GM23338 (cell line): Measurements from ENCODE around the gene LCN12. TPM values are rescaled to one million over a fixed set of nuclear protein-coding genes. Genes with fewer than 3 reads are reported as not detected.

Experiments
- ATAC-seq: fragments of 200-7000 bp; cut with Tn5 transposase; 3 replicates; pipeline ENCODE4 v1.9.1; 2020
- DNase-seq: peaks from one replicate; pipeline ENCODE4 v3.0.0-alpha.2; 2015; ENCODE audit warnings: low spot score
- H2AFZ ChIP-seq: fragments of 200-600 bp; sonication (generic); 2 replicates; pipeline ENCODE4 v1.8.0; 2016; ENCODE audit warnings: antibody characterized with exemption, mild to moderate bottlenecking, moderate library complexity
- H3F3A ChIP-seq: fragments of 200-600 bp; sonication (generic); replicated peaks from 2 replicates; pipeline ENCODE4 v1.8.0; 2017; ENCODE audit warnings: antibody characterized with exemption, mixed run types, low read depth
- H3K27ac ChIP-seq: fragments of 200-600 bp; sonication (generic); 2 replicates; pipeline ENCODE4 v1.6.1; 2016; ENCODE audit warnings: low read depth
- H3K27me3 ChIP-seq: fragments of 200-600 bp; sonication (generic); 2 replicates; pipeline ENCODE4 v1.8.0; 2016; ENCODE audit warnings: mild to moderate bottlenecking, mixed run types, moderate library complexity; ENCODE audit not compliant: insufficient read depth
- H3K36me3 ChIP-seq: fragments of 200-600 bp; sonication (generic); 2 replicates; pipeline ENCODE4 v1.8.0; 2016; ENCODE audit warnings: mild to moderate bottlenecking; ENCODE audit not compliant: insufficient read depth
- H3K4me1 ChIP-seq: fragments of 200-600 bp; sonication (generic); 2 replicates; pipeline ENCODE4 v1.8.0; 2016; ENCODE audit warnings: mild to moderate bottlenecking, moderate library complexity; ENCODE audit not compliant: insufficient read depth
- H3K4me2 ChIP-seq: fragments of 200-600 bp; sonication (generic); 2 replicates; pipeline ENCODE4 v1.7.1; 2017; ENCODE audit warnings: mixed run types
- H3K4me3 ChIP-seq: fragments of 200-600 bp; sonication (generic); 2 replicates; pipeline ENCODE4 v1.6.1; 2016; ENCODE audit warnings: mixed run types
- H3K79me2 ChIP-seq: fragments of 200-600 bp; sonication (generic); replicated peaks from 2 replicates; pipeline ENCODE4 v1.8.0; 2017; ENCODE audit warnings: mild to moderate bottlenecking; ENCODE audit not compliant: insufficient read depth
- H3K9me2 ChIP-seq: fragments of 200-600 bp; sonication (generic); 2 replicates; pipeline ENCODE4 v1.8.0; 2017; ENCODE audit not compliant: insufficient read depth
- H4K20me1 ChIP-seq: fragments of 200-600 bp; sonication (generic); replicated peaks from 2 replicates; pipeline ENCODE4 v1.8.0; 2017; ENCODE audit warnings: mild to moderate bottlenecking; ENCODE audit not compliant: insufficient read depth
- H3K27ac Mint-ChIP-seq: 2 replicates; pipeline ENCODE4 v1.8.0; 2020; ENCODE audit warnings: inconsistent platforms, mild to moderate bottlenecking, moderate library complexity, mixed read lengths
- H3K27me3 Mint-ChIP-seq: 3 replicates; pipeline ENCODE4 v1.8.0; 2022; ENCODE audit warnings: low read depth, mild to moderate bottlenecking, moderate library complexity, mixed read lengths, inconsistent platforms; ENCODE audit not compliant: insufficient read depth, poor library complexity
- H3K36me3 Mint-ChIP-seq: 3 replicates; pipeline ENCODE4 v1.8.0; 2021; ENCODE audit warnings: low read depth, mild to moderate bottlenecking, inconsistent platforms, moderate library complexity, mixed read lengths
- H3K4me1 Mint-ChIP-seq: 3 replicates; pipeline ENCODE4 v1.8.0; 2020; ENCODE audit warnings: mild to moderate bottlenecking, inconsistent platforms, mixed read lengths
- H3K4me3 Mint-ChIP-seq: 3 replicates; pipeline ENCODE4 v1.8.0; 2021; ENCODE audit warnings: moderate library complexity, mild to moderate bottlenecking, inconsistent platforms, mixed read lengths
- H3K9me3 Mint-ChIP-seq: 3 replicates; pipeline ENCODE4 v1.8.0; 2020; ENCODE audit warnings: moderate library complexity, mild to moderate bottlenecking, inconsistent platforms, mixed read lengths
- CREB1 ChIP-seq: fragments of 250-450 bp; sonication (Bioruptor Pico); IDR thresholded peaks from 2 replicates; pipeline ENCODE4 v1.5.0; 2020; ENCODE audit warnings: low read depth, mild to moderate bottlenecking, moderate library complexity
- CTCF ChIP-seq, 2 experiments: fragments of 200-600 bp in 1 of 2; sonication (generic) in 1 of 2; conservative IDR thresholded peaks; 2 replicates each; pipeline versions ENCODE4 v1.5.1 to v1.6.1; 2016 to 2017; ENCODE audit warnings: antibody characterized with exemption in 2 of 2, low read depth in 2 of 2, mild to moderate bottlenecking in 2 of 2, moderate library complexity in 1 of 2
- ETS1 ChIP-seq: IDR thresholded peaks from 2 replicates; pipeline ENCODE4 v1.6.1; 2016; ENCODE audit warnings: antibody characterized with exemption
- EZH2phosphoT487 ChIP-seq: fragments of 200-600 bp; sonication (generic); IDR thresholded peaks from one replicate; pipeline ENCODE4 v1.8.1; 2018; ENCODE audit warnings: antibody characterized with exemption; ENCODE audit not compliant: unreplicated experiment
- JUNB ChIP-seq: IDR thresholded peaks from one replicate; pipeline ENCODE4 v1.6.1; 2016; ENCODE audit warnings: antibody characterized with exemption; ENCODE audit not compliant: unreplicated experiment
- NANOG ChIP-seq: IDR thresholded peaks from 2 replicates; pipeline ENCODE4 v1.6.1; 2016; ENCODE audit warnings: antibody characterized with exemption, borderline replicate concordance
- POLR2AphosphoS5 ChIP-seq: IDR thresholded peaks from 2 replicates; pipeline ENCODE4 v1.6.1; 2016; ENCODE audit warnings: antibody characterized with exemption, low read depth
- STAT1 ChIP-seq: IDR thresholded peaks from one replicate; pipeline ENCODE4 v1.6.1; 2016; ENCODE audit warnings: antibody characterized with exemption; ENCODE audit not compliant: unreplicated experiment
- ZNF114 ChIP-seq: fragments of 250-450 bp; sonication (Bioruptor Pico); IDR thresholded peaks from 2 replicates; pipeline ENCODE4 v1.5.0; 2020; ENCODE audit warnings: mild to moderate bottlenecking, moderate library complexity
- ZNF462 ChIP-seq: fragments of 250-450 bp; sonication (Bioruptor Pico); IDR thresholded peaks from 2 replicates; pipeline ENCODE4 v1.5.0; 2020; ENCODE audit warnings: mild to moderate bottlenecking, moderate library complexity
- polyA plus RNA-seq: library from polyadenylated mRNA; unstranded; fragments of >200 nt; fragmentation: Nextera tagmentation; extraction: Ambion mirVana; gene quantifications from 2 replicates; pipeline ENCODE4 v1.2.1, GENCODE V29; 2016
- total RNA-seq: library from RNA; depleted of rRNA; stranded (reverse); fragments of >200 nt; shearing (Covaris generic); gene quantifications from 2 replicates; pipeline ENCODE4 v1.2.3, GENCODE V29; 2014

Gene LCN12
- total and polyA plus RNA-seq, 2 experiments from 2014 or later = 0.39 to 0.69 TPM

- H3K27me3 ChIP-seq = no peaks in the 10 kb centered on the region
- Mint-ChIP-seq H3K27me3 (peaks cover 6% of the 10 kb centered on the region), H3K4me1 (no peaks in the 10 kb centered on the region; the same call in 2 of the 3 replicates), H3K9me3 (peaks cover 4% of the 10 kb centered on the region; the same call in 2 of the 3 replicates), H3K27ac (no peak overlapping the region), H3K36me3 (no peaks in the 10 kb centered on the region; the same call in 2 of the 3 replicates), H3K4me3 (no peak overlapping the region)
- no peaks in the 10 kb centered on the region for H3K36me3 ChIP-seq
- 0 out of 2 replicates have a peak, but pooled peaks cover 6% of the 10 kb centered on the region for H3K9me2 ChIP-seq
- no peaks in the 10 kb centered on the region for H3K4me1 ChIP-seq
- no peak overlapping the region for H2AFZ ChIP-seq
- no peaks in the 10 kb centered on the region for H3K79me2 ChIP-seq
- ATAC-seq (no peak), DNase-seq (no peak)
- no peak overlapping the region for H3K27ac ChIP-seq
- no peak for TF ChIP-seq EZH2phosphoT487
- TF ChIP-seq ZNF462 (CRISPR knock-in tag) = no peak
- no peak for TF ChIP-seq ETS1
- TF ChIP-seq STAT1 = no peak
- no peak for TF ChIP-seq POLR2AphosphoS5
- TF ChIP-seq ZNF114 (CRISPR knock-in tag) = no peak
- TF ChIP-seq CREB1 (CRISPR knock-in tag) = no peak
- no peak for TF ChIP-seq NANOG
- TF ChIP-seq JUNB = no peak
- no peak for TF ChIP-seq CTCF (conservative IDR thresholded peaks at IDR 0.05; ENCODE audit: low read depth in 2 of 2)
- no peaks in the 10 kb centered on the region for H4K20me1 ChIP-seq
- H3F3A ChIP-seq = no peaks in the 10 kb centered on the region
- H3K4me2 ChIP-seq = no peak overlapping the region
- no peak overlapping the region for H3K4me3 ChIP-seq
These were observed 6.4 kb downstream of the LCN12 start for GRCh38 chr9:136958473-136958872.
